Measurements from ENCODE around the gene PDIA6.

GRCh38 chr2:10820562-10820961 is 8.0 kb upstream of the PDIA6 start:
- TF ChIP-seq CTCF (IDR thresholded peaks at IDR 0.05 in 2 of 3, conservative IDR thresholded peaks at IDR 0.05 in 1 of 3; ENCODE audit: insufficient read depth in 2 of 3, low read depth in 1 of 3, low read length in 3 of 3), result no peak
- TF ChIP-seq RFX5 (IDR thresholded peaks at IDR 0.05; ENCODE audit: low read depth, low read length), result no peak
- no peak for TF ChIP-seq GABPB2 (CRISPR knock-in tag; conservative IDR thresholded peaks at IDR 0.05)
- TF ChIP-seq EP300 (IDR thresholded peaks at IDR 0.05; ENCODE audit: low read length), result no peak
- TF ChIP-seq ZNF511 (CRISPR knock-in tag; IDR thresholded peaks at IDR 0.05), result no peak
- no peak for TF ChIP-seq ZBTB33 (CRISPR knock-in tag; IDR thresholded peaks at IDR 0.05)
- TF ChIP-seq SIN3A (IDR thresholded peaks at IDR 0.05; ENCODE audit: borderline replicate concordance in 2 of 2, control insufficient read depth in 1 of 2, low read depth in 2 of 2, low read length in 2 of 2), result no peak

Measured in K562 (cell line).